Activated T-helper 1 cell treated with anti-CD3 and anti-CD28 coated beads, Interleukin-12 subunit alpha, Interleukin-12 subunit beta, Interleukin-2, Interleukin-4 antibody, amounts not matched to agents 30 ng/mL and 10 ng/mL and 1 ng/mL, durations not matched to agents 14 hours and 24 hours and 36 hours (primary cell): ENCODE data around the gene ACER1. TPM values are rescaled to one million over a fixed set of nuclear protein-coding genes. Genes with fewer than 3 reads are reported as not detected.

Experiments used
- DNase-seq: peaks from one replicate; pipeline ENCODE4 v3.0.0; 2021; ENCODE audit warnings: low spot score
- H3K27ac Mint-ChIP-seq: one replicate; pipeline ENCODE4 v1.8.0; 2021; ENCODE audit warnings: mild to moderate bottlenecking, mixed read lengths
- H3K27me3 Mint-ChIP-seq: one replicate; pipeline ENCODE4 v1.8.0; 2022; ENCODE audit warnings: mild to moderate bottlenecking, moderate library complexity, mixed read lengths; ENCODE audit not compliant: insufficient read depth
- H3K36me3 Mint-ChIP-seq: one replicate; pipeline ENCODE4 v1.8.0; 2021; ENCODE audit warnings: low read depth, mixed read lengths
- H3K4me1 Mint-ChIP-seq: one replicate; pipeline ENCODE4 v1.8.0; 2021; ENCODE audit warnings: low read depth, mixed read lengths
- H3K4me3 Mint-ChIP-seq: one replicate; pipeline ENCODE4 v1.8.0; 2021; ENCODE audit warnings: mild to moderate bottlenecking, moderate library complexity, mixed read lengths
- H3K9me3 Mint-ChIP-seq: one replicate; pipeline ENCODE4 v1.8.0; 2021; ENCODE audit warnings: mixed read lengths
- intact Hi-C: fragments of 100-400 bp; cut with micrococcal nuclease; formaldehyde crosslinking; loops from one replicate; pipeline ENCODE4 v1.15.1; 2024
- total RNA-seq: library from RNA; stranded (reverse); gene quantifications from 2 replicates; pipeline ENCODE4 v1.2.3, GENCODE V29; 2022

ACER1 gene, protein sequence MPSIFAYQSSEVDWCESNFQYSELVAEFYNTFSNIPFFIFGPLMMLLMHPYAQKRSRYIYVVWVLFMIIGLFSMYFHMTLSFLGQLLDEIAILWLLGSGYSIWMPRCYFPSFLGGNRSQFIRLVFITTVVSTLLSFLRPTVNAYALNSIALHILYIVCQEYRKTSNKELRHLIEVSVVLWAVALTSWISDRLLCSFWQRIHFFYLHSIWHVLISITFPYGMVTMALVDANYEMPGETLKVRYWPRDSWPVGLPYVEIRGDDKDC
- total RNA-seq = 0.24 TPM in 1 of 2 replicates, not detected in the other

DNA sequence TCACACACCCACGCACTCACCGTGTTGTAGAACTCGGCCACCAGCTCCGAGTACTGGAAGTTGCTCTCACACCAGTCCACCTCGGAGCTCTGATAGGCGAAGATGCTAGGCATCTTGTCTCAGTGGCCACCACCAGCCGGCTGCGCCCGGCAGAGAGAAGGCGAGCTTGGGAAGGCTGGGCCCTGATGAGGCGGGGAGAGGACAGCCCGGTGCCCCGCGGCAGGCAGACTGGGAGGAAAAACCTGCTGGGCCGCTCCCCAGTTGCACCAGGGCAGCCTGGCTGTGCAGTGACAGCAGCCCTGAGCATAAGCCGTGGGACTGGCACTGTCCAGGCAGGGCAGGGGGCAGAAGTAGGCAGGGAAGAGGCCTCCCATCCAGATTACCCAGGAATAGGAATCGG, at the start of gene ACER1:
Gene ACER1 (minus strand): TSS at position 174 of the 400 bp plus-strand sequence. CDS start 61 bp downstream, at position 113.
- Mint-ChIP-seq H3K27me3 (peaks cover 1% of the 10 kb centered on the region), H3K27ac (no peak within 1 kb of the TSS), H3K9me3 (no peaks in the 10 kb centered on the region), H3K4me3 (no peak within 1 kb of the TSS), H3K36me3 (no peaks in the 10 kb centered on the region), H3K4me1 (no peaks in the 10 kb centered on the region)
- intact Hi-C loops = no loop called here
- DNase-seq = no peak

GRCh38 chr19:6383188-6383587, 49.8 kb upstream of the ACER1 start:
- no peak for DNase-seq
- H3K27me3 Mint-ChIP-seq = no peaks in the 10 kb centered on the region
- intact Hi-C loops = no loop called here
- H3K9me3 Mint-ChIP-seq = no peaks in the 10 kb centered on the region
- no peak overlapping the region for H3K4me3 Mint-ChIP-seq
- no peak overlapping the region for H3K27ac Mint-ChIP-seq
- H3K36me3 Mint-ChIP-seq = peaks cover 51% of the 10 kb centered on the region
- H3K4me1 Mint-ChIP-seq = no peaks in the 10 kb centered on the region

DNA sequence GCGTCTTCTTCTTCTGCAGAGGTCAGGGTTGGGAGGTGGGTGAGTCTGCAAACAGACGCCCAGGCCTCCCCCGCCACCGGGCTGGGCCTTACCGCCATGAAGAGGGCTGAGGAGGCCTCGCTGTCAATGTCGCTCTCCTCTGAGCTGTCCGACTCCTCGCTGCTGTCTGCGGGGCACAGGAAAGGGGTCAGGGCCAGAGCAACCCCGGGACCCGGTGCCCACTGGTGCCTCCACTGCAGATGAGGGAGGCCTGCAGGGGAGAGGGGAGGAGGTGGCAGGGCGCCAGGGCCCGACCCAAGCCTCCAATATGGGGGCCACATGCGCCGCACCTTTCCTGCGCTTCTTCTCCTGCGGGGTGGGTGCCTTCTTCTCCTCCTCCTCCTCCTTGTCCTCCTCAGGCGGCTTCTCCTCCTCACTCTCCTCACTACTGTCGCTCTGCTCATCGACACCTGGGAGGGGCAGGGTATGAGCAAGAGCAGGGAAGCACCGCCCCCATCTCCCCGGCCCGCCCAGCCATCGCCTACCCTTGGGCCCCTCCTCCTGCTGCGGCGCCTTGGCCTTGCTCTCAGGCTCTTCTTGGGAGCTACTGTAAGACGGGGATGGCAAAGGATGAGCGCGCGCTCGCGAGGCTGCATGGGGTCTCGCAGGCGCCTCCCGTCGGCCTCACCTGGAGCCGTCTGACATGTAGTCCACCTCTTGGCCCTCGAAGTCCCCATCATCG, 47.8 kb upstream of the ACER1 start:
- H3K27ac Mint-ChIP-seq = no peak overlapping the region
- H3K4me3 Mint-ChIP-seq = no peak overlapping the region
- intact Hi-C loops = no loop called here
- no peaks in the 10 kb centered on the region for H3K4me1 Mint-ChIP-seq
- peaks cover 42% of the 10 kb centered on the region for H3K36me3 Mint-ChIP-seq
- DNase-seq = no peak
- no peaks in the 10 kb centered on the region for H3K27me3 Mint-ChIP-seq
- H3K9me3 Mint-ChIP-seq = no peaks in the 10 kb centered on the region

DNA sequence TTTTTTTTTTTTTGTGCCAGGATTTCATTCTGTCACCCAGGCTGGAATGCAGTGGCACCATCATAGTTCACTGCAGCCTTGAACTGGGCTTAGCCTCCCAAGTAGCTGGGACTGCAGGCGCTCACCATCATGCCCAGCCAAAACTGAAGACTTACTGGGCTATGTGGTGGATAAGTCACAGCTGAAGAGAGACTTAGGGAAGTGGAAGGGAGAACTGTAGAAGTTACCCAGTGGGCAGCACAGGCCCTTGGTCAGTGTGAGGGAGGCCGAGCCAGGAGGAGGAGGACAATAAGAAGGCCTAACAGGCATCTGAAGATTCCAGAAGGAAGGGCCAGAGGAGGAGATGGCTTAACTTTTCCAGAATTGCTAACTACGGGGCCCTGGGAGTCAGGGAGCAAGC, 46.3 kb upstream of the ACER1 start:
- intact Hi-C loops = no loop called here
- H3K9me3 Mint-ChIP-seq = no peaks in the 10 kb centered on the region
- no peak overlapping the region for H3K4me3 Mint-ChIP-seq
- no peaks in the 10 kb centered on the region for H3K4me1 Mint-ChIP-seq
- peaks cover 35% of the 10 kb centered on the region for H3K36me3 Mint-ChIP-seq
- H3K27me3 Mint-ChIP-seq = no peaks in the 10 kb centered on the region
- peak overlapping the region; percentile 61 for H3K27ac Mint-ChIP-seq
- DNase-seq = no peak

GRCh38 chr19:6378486-6378885, 45.1 kb upstream of the ACER1 start:
- Mint-ChIP-seq H3K9me3 (no peaks in the 10 kb centered on the region), H3K4me1 (peaks cover 4% of the 10 kb centered on the region), H3K27ac (no peak overlapping the region), H3K27me3 (no peaks in the 10 kb centered on the region), H3K36me3 (peaks cover 35% of the 10 kb centered on the region), H3K4me3 (no peak overlapping the region)
- intact Hi-C loops = no loop called here
- no peak for DNase-seq

- peaks cover 30% of the 10 kb centered on the region for H3K36me3 Mint-ChIP-seq
- H3K4me1 Mint-ChIP-seq = peaks cover 5% of the 10 kb centered on the region
- no peak overlapping the region for H3K4me3 Mint-ChIP-seq
- DNase-seq = no peak
- H3K27ac Mint-ChIP-seq = no peak overlapping the region
- H3K27me3 Mint-ChIP-seq = no peaks in the 10 kb centered on the region
- no peaks in the 10 kb centered on the region for H3K9me3 Mint-ChIP-seq
- intact Hi-C loops = no loop called here
Observed at GRCh38 chr19:6378041-6378440, 44.6 kb upstream of the ACER1 start.

- no peak overlapping the region for H3K27ac Mint-ChIP-seq
- intact Hi-C loops = no loop called here
Observed at GRCh38 chr19:6376512-6377190, 43.2 kb upstream of the ACER1 start.

GRCh38 chr19:6375411-6376010, 42.1 kb upstream of the ACER1 start, which contains the start of gene PSPN:
Gene PSPN, minus strand, starts transcription at chr19:6375933. Its CDS starts 84 bp downstream, at chr19:6375849.
- intact Hi-C loops = no loop called here
- no peaks in the 10 kb centered on the region for H3K9me3 Mint-ChIP-seq
- peak within 1 kb of the TSS; percentile 29 for H3K27ac Mint-ChIP-seq

More at GRCh38 chr19:6376512-6377190, 43.2 kb upstream of the ACER1 start:
- H3K4me1 Mint-ChIP-seq = peaks cover 11% of the 10 kb centered on the region
- H3K36me3 Mint-ChIP-seq = peaks cover 23% of the 10 kb centered on the region
- H3K4me3 Mint-ChIP-seq = no peak overlapping the region
- DNase-seq = no peak
- H3K27me3 Mint-ChIP-seq = no peaks in the 10 kb centered on the region
- no peaks in the 10 kb centered on the region for H3K9me3 Mint-ChIP-seq

GRCh38 chr19:6374711-6375410, 41.4 kb upstream of the ACER1 start:
- H3K27ac Mint-ChIP-seq = peak overlapping the region; percentile 29
- H3K4me1 Mint-ChIP-seq = peaks cover 11% of the 10 kb centered on the region
- H3K27me3 Mint-ChIP-seq = no peaks in the 10 kb centered on the region
- H3K36me3 Mint-ChIP-seq = peaks cover 8% of the 10 kb centered on the region
- no peaks in the 10 kb centered on the region for H3K9me3 Mint-ChIP-seq
- intact Hi-C loops = no loop called here
- DNase-seq = no peak
- no peak overlapping the region for H3K4me3 Mint-ChIP-seq

More at GRCh38 chr19:6375411-6376010, 42.1 kb upstream of the ACER1 start, which contains the start of gene PSPN:
- Mint-ChIP-seq H3K4me3 (no peak within 1 kb of the TSS), H3K4me1 (peaks cover 11% of the 10 kb centered on the region), H3K27me3 (no peaks in the 10 kb centered on the region), H3K36me3 (peaks cover 14% of the 10 kb centered on the region)
- DNase-seq = no peak

- Mint-ChIP-seq H3K9me3 (no peaks in the 10 kb centered on the region), H3K27ac (no peak overlapping the region), H3K4me3 (peak overlapping the region; percentile 81), H3K36me3 (peaks cover 11% of the 10 kb centered on the region), H3K27me3 (no peaks in the 10 kb centered on the region), H3K4me1 (peaks cover 11% of the 10 kb centered on the region)
- no peak for DNase-seq
- intact Hi-C loops = no loop called here
Observed at GRCh38 chr19:6374161-6374709, 40.8 kb upstream of the ACER1 start.

GRCh38 chr19:6373813-6374108, 40.3 kb upstream of the ACER1 start:
- Mint-ChIP-seq H3K27me3 (no peaks in the 10 kb centered on the region), H3K27ac (peak overlapping the region; percentile 81), H3K36me3 (peaks cover 12% of the 10 kb centered on the region), H3K4me1 (peaks cover 11% of the 10 kb centered on the region), H3K4me3 (peak overlapping the region; percentile 81), H3K9me3 (no peaks in the 10 kb centered on the region)
- no peak for DNase-seq
- intact Hi-C loops = loop anchor here (1.0 to 2.0 kb wide), 12 partner anchors 20 to 687 kb away; partner anchors contain the start of genes DUS3L, GTF2F1, RFX2 and SH2D3A
